HL-60 (cell line): ENCODE measurements around the gene CAMKK1.
A peak's percentile ranks its signal among the peaks of the same experiment; 100 is the strongest.

Experiments
- DNase-seq, 2 experiments: peaks; one replicate each; pipeline ENCODE4 v3.0.0-alpha.2; 2010 to 2020; ENCODE audit warnings: low read depth in 1 of 2, low spot score in 1 of 2
- H3K27ac ChIP-seq: fragments of 250-450 bp; sonication (Bioruptor Pico); replicated peaks from 2 replicates; pipeline ENCODE4 v1.5.1; 2020; ENCODE audit warnings: mild to moderate bottlenecking, moderate library complexity
- H3K27me3 ChIP-seq: fragments of 250-450 bp; sonication (Bioruptor Pico); 2 replicates; pipeline ENCODE4 v1.5.1; 2021; ENCODE audit warnings: mild to moderate bottlenecking, moderate library complexity; ENCODE audit not compliant: insufficient read depth, poor library complexity, severe bottlenecking
- H3K4me3 ChIP-seq: replicated peaks from 2 replicates; pipeline ENCODE4 v1.5.1; 2011; ENCODE audit warnings: mild to moderate bottlenecking, control low read depth, low read length; ENCODE audit not compliant: insufficient read depth
- GABPA ChIP-seq: IDR thresholded peaks from 2 replicates; pipeline ENCODE4 v1.6.1; 2012; ENCODE audit warnings: low read depth
- POLR2AphosphoS5 ChIP-seq: IDR thresholded peaks from 2 replicates; pipeline ENCODE4 v1.6.1; 2012; ENCODE audit warnings: low read depth
- SPI1 ChIP-seq: IDR thresholded peaks from 2 replicates; pipeline ENCODE4 v1.6.1; 2012; ENCODE audit warnings: low read depth, mild to moderate bottlenecking, borderline replicate concordance
- TF ChIP-seq, protein P1 (sequence below): IDR thresholded peaks from 2 replicates; pipeline ENCODE4 v1.6.1; 2012; ENCODE audit warnings: low read depth; ENCODE audit not compliant: insufficient replicate concordance
- TF ChIP-seq, protein P2 (sequence below): IDR thresholded peaks from one replicate; pipeline ENCODE4 v1.5.1; 2011; ENCODE audit warnings: low read length, control low read depth, inconsistent platforms; ENCODE audit not compliant: insufficient read depth

Gene CAMKK1

DNA sequence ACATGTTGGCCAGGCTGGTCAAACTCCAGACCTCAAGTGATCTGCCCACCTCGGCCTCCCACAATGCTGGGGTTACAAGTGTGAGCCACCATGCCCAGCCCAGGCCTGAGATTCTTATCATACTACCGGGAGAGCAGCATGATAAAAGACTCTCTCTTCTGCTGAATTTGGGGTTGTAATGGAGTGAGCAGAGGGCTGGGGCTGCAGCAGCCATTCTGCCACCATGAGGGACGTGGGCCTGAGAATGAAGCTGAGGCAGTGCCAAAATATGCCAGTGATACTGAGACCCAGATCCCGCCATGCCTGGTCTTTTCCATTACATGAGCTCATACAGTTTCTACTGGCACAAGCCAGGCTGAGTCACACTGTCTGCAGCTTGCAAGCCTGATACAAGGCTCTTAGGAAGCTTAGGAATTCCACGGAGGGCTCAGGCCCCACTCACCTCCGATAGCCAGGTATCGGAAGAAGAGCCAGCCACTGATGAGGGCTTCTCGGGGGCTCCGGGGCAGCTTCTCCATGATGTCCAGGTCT is 43.0 kb upstream of the CAMKK1 start:
- no peaks in the 10 kb centered on the region for H3K27me3 ChIP-seq

DNA sequence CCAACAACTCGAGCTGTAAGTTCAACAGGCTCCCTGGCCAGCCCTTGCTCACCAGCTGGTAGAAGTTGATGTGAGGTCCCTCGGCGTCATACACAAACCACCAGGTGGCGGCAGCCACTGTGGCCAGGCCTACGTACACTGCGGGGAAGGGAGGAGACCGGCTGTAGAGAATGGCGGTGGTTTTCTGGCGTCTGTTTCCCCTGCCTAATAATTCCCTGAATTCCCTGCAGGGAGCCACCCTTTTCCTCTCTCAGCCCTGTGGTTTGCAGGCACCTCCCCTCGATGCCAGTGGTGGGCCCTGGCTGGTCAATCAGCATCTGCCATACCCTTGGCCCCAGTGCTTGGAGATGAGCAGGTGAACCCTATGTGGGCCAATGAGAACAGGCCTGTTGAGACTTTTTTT is 42.3 kb upstream of the CAMKK1 start:
- Histone ChIP-seq H3K4me3 (no peak overlapping the region), H3K27ac (no peak overlapping the region), H3K27me3 (no peaks in the 10 kb centered on the region)
- DNase-seq, result peak in 1 of 2 experiments; percentile 35
- TF ChIP-seq, protein P1, sequence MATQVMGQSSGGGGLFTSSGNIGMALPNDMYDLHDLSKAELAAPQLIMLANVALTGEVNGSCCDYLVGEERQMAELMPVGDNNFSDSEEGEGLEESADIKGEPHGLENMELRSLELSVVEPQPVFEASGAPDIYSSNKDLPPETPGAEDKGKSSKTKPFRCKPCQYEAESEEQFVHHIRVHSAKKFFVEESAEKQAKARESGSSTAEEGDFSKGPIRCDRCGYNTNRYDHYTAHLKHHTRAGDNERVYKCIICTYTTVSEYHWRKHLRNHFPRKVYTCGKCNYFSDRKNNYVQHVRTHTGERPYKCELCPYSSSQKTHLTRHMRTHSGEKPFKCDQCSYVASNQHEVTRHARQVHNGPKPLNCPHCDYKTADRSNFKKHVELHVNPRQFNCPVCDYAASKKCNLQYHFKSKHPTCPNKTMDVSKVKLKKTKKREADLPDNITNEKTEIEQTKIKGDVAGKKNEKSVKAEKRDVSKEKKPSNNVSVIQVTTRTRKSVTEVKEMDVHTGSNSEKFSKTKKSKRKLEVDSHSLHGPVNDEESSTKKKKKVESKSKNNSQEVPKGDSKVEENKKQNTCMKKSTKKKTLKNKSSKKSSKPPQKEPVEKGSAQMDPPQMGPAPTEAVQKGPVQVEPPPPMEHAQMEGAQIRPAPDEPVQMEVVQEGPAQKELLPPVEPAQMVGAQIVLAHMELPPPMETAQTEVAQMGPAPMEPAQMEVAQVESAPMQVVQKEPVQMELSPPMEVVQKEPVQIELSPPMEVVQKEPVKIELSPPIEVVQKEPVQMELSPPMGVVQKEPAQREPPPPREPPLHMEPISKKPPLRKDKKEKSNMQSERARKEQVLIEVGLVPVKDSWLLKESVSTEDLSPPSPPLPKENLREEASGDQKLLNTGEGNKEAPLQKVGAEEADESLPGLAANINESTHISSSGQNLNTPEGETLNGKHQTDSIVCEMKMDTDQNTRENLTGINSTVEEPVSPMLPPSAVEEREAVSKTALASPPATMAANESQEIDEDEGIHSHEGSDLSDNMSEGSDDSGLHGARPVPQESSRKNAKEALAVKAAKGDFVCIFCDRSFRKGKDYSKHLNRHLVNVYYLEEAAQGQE, result no peak
- TF ChIP-seq GABPA, result no peak
- TF ChIP-seq, protein P2, sequence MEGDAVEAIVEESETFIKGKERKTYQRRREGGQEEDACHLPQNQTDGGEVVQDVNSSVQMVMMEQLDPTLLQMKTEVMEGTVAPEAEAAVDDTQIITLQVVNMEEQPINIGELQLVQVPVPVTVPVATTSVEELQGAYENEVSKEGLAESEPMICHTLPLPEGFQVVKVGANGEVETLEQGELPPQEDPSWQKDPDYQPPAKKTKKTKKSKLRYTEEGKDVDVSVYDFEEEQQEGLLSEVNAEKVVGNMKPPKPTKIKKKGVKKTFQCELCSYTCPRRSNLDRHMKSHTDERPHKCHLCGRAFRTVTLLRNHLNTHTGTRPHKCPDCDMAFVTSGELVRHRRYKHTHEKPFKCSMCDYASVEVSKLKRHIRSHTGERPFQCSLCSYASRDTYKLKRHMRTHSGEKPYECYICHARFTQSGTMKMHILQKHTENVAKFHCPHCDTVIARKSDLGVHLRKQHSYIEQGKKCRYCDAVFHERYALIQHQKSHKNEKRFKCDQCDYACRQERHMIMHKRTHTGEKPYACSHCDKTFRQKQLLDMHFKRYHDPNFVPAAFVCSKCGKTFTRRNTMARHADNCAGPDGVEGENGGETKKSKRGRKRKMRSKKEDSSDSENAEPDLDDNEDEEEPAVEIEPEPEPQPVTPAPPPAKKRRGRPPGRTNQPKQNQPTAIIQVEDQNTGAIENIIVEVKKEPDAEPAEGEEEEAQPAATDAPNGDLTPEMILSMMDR, result peak; percentile 8
- TF ChIP-seq SPI1, result no peak
- TF ChIP-seq POLR2AphosphoS5, result no peak

More for the DNA sequence above, 43.0 kb upstream of the CAMKK1 start:
- TF ChIP-seq, protein P2, result no peak
- no peak for TF ChIP-seq GABPA
- TF ChIP-seq POLR2AphosphoS5, result no peak
- no peak for TF ChIP-seq SPI1
- TF ChIP-seq, protein P1, result no peak
- no peak overlapping the region for H3K4me3 ChIP-seq
- no peak overlapping the region for H3K27ac ChIP-seq
- no peak for DNase-seq

DNA sequence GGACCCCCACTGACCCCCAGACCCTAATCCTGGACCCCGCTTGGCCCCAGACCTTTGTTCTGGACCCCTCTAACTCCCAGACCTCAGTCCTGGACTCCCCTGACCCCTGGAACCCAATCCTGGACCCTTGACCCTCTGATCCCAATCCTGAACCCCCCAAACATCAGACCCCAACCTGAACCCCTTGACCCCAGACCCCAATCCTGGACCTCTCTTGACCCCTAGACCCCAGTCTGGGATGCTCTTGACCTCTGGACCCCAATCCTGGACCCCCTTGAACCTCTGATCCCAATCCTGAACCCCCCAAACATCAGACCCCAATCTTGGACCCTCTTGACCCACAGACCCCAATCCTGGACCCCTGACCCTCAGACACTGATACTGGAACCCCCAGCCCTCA is 36.9 kb upstream of the CAMKK1 start:
- TF ChIP-seq SPI1 (no peak), GABPA (no peak), POLR2AphosphoS5 (no peak)
- TF ChIP-seq, protein P2, result no peak
- TF ChIP-seq, protein P1, result no peak
- Histone ChIP-seq H3K4me3 (no peak overlapping the region), H3K27ac (no peak overlapping the region), H3K27me3 (no peaks in the 10 kb centered on the region)
- DNase-seq, result no peak
